NCI-H2107 treated with DMSO at 0.1 percent for 48 hours (cell line): ENCODE measurements around the gene MINDY4.
"Not testable (repeated sequence)": the region's sequence is repeated elsewhere in the genome, so short reads cannot be mapped to it uniquely, and the experiment has no call there.

Source experiments
- DNase-seq: peaks from one replicate; lab custom pipeline; 2025; ENCODE audit not compliant: unreplicated experiment; lab: John Stamatoyannopoulos, UW

The MINDY4 gene

GRCh38 chr7:30831936-30832335, 60.7 kb downstream of the MINDY4 start:
- no peak for DNase-seq

- not testable (repeated sequence) for DNase-seq
These were observed 62.9 kb downstream of the MINDY4 start for GRCh38 chr7:30834017-30834674.

- no peak for DNase-seq
These were observed 64.2 kb downstream of the MINDY4 start for GRCh38 chr7:30835396-30835915.

- no peak for DNase-seq
These were observed 65.8 kb downstream of the MINDY4 start for GRCh38 chr7:30836991-30837390.

GRCh38 chr7:30837581-30837980, 66.4 kb downstream of the MINDY4 start:
- DNase-seq, result no peak

- no peak for DNase-seq
These were observed 66.8 kb downstream of the MINDY4 start for GRCh38 chr7:30838008-30838407.

GRCh38 chr7:30840141-30841024, 69.2 kb downstream of the MINDY4 start:
- DNase-seq, result no peak

GRCh38 chr7:30841025-30841735, 70.0 kb downstream of the MINDY4 start:
- DNase-seq, result no peak

GRCh38 chr7:30841801-30842541, 70.8 kb downstream of the MINDY4 start:
- no peak for DNase-seq

GRCh38 chr7:30842542-30843451, 71.6 kb downstream of the MINDY4 start:
- DNase-seq, result peak; percentile 15

GRCh38 chr7:30843741-30844482, 72.7 kb downstream of the MINDY4 start:
- DNase-seq, result peak; percentile 31

GRCh38 chr7:30844483-30844874, 73.3 kb downstream of the MINDY4 start:
- no peak for DNase-seq

GRCh38 chr7:30844916-30845315, 73.7 kb downstream of the MINDY4 start:
- no peak for DNase-seq

GRCh38 chr7:30845426-30846135, 74.4 kb downstream of the MINDY4 start:
- DNase-seq, result no peak

- DNase-seq, result no peak
These were observed 75.2 kb downstream of the MINDY4 start for GRCh38 chr7:30846378-30846777.

- no peak for DNase-seq
These were observed 77.1 kb downstream of the MINDY4 start for GRCh38 chr7:30848121-30848855.

- no peak for DNase-seq
These were observed 78.3 kb downstream of the MINDY4 start for GRCh38 chr7:30849565-30849964.

- no peak for DNase-seq
These were observed 79.2 kb downstream of the MINDY4 start for GRCh38 chr7:30850426-30850825.
